Osteoblast (primary cell): ENCODE measurements around the gene WDR93. TPM values are rescaled to one million over a fixed set of nuclear protein-coding genes. Genes with fewer than 3 reads are reported as not detected.
A peak's percentile ranks its signal among the peaks of the same experiment; 100 is the strongest.
"Not testable (repeated sequence)": the region's sequence is repeated elsewhere in the genome, so short reads cannot be mapped to it uniquely, and the experiment has no call there.

ENCODE experiments used
- DNase-seq: peaks from one replicate; pipeline ENCODE4 v3.0.0; 2011; ENCODE audit warnings: low spot score, mixed read lengths; ENCODE audit not compliant: insufficient read length; ENCODE audit errors: missing footprints
- H2AFZ ChIP-seq: 2 replicates; pipeline ENCODE4 v1.6.0; 2011; ENCODE audit warnings: mild to moderate bottlenecking, low read length
- H3K27ac ChIP-seq: 2 replicates; pipeline ENCODE4 v1.5.1; 2011; ENCODE audit warnings: mild to moderate bottlenecking, low read depth, low read length, moderate library complexity
- H3K27me3 ChIP-seq: 2 replicates; pipeline ENCODE4 v1.6.0; 2012; ENCODE audit warnings: mild to moderate bottlenecking, control low read depth, inconsistent platforms, low read length, moderate library complexity; ENCODE audit not compliant: insufficient read depth
- H3K36me3 ChIP-seq: 2 replicates; pipeline ENCODE4 v1.5.1; 2011; ENCODE audit warnings: mild to moderate bottlenecking, low read length, control low read depth, moderate library complexity; ENCODE audit not compliant: insufficient read depth
- H3K4me1 ChIP-seq: 2 replicates; pipeline ENCODE4 v1.5.1; 2011; ENCODE audit warnings: mild to moderate bottlenecking, low read length, control low read depth, moderate library complexity; ENCODE audit not compliant: insufficient read depth
- H3K4me2 ChIP-seq: 2 replicates; pipeline ENCODE4 v1.6.0; 2011; ENCODE audit warnings: mild to moderate bottlenecking, low read length; ENCODE audit not compliant: insufficient read depth
- H3K4me3 ChIP-seq: fragments of 200-600 bp; sonication (generic); 3 replicates; pipeline ENCODE4 v1.5.1; 2012; ENCODE audit warnings: mild to moderate bottlenecking, low read length, inconsistent platforms; ENCODE audit not compliant: insufficient read depth
- H3K79me2 ChIP-seq: 2 replicates; pipeline ENCODE4 v1.6.0; 2012; ENCODE audit warnings: mild to moderate bottlenecking, low read length, control low read depth, inconsistent platforms; ENCODE audit not compliant: insufficient read depth
- H3K9me3 ChIP-seq: 2 replicates; pipeline ENCODE4 v1.5.1; 2011; ENCODE audit warnings: low read depth, low read length, control low read depth
- H4K20me1 ChIP-seq: 2 replicates; pipeline ENCODE4 v1.6.0; 2012; ENCODE audit warnings: mild to moderate bottlenecking, low read length, control low read depth; ENCODE audit not compliant: insufficient read depth
- CTCF ChIP-seq: IDR thresholded peaks from 2 replicates; pipeline ENCODE4 v1.5.1; 2011; ENCODE audit warnings: mild to moderate bottlenecking, low read depth, low read length, moderate library complexity; ENCODE audit errors: extremely low read depth
- total RNA-seq: library from RNA; depleted of rRNA; stranded (reverse); fragments of >200 nt; gene quantifications from 2 replicates; pipeline ENCODE4 v1.2.3, GENCODE V29; 2012

WDR93 gene
- total RNA-seq, 1 donor: 0.36 TPM

- TF ChIP-seq CTCF: no peak
- no peak overlapping the region for H3K27ac ChIP-seq
These were observed 95.1 kb downstream of the WDR93 start for GRCh38 chr15:89785774-89786140.

GRCh38 chr15:89787944-89788343 is 97.3 kb downstream of the WDR93 start:
- Histone ChIP-seq H3K27ac (no peak overlapping the region), H3K9me3 (no peaks in the 10 kb centered on the region), H3K36me3 (peaks cover 77% of the 10 kb centered on the region), H3K79me2 (peaks cover 6% of the 10 kb centered on the region), H3K27me3 (no peaks in the 10 kb centered on the region), H3K4me1 (peaks cover 4% of the 10 kb centered on the region), H4K20me1 (peaks cover 8% of the 10 kb centered on the region), H3K4me3 (no peak overlapping the region), H3K4me2 (no peak overlapping the region), H2AFZ (no peak overlapping the region)
- DNase-seq: no peak
- no peak for TF ChIP-seq CTCF

More at GRCh38 chr15:89785774-89786140, 95.1 kb downstream of the WDR93 start:
- H2AFZ ChIP-seq: no peak overlapping the region
- no peaks in the 10 kb centered on the region for H3K9me3 ChIP-seq
- peaks cover 6% of the 10 kb centered on the region for H3K79me2 ChIP-seq
- H3K36me3 ChIP-seq: peaks cover 57% of the 10 kb centered on the region
- H4K20me1 ChIP-seq: peaks cover 8% of the 10 kb centered on the region
- no peak overlapping the region for H3K4me2 ChIP-seq
- no peaks in the 10 kb centered on the region for H3K27me3 ChIP-seq
- no peak overlapping the region for H3K4me3 ChIP-seq
- no peak for DNase-seq
- H3K4me1 ChIP-seq: peaks cover 10% of the 10 kb centered on the region

DNA sequence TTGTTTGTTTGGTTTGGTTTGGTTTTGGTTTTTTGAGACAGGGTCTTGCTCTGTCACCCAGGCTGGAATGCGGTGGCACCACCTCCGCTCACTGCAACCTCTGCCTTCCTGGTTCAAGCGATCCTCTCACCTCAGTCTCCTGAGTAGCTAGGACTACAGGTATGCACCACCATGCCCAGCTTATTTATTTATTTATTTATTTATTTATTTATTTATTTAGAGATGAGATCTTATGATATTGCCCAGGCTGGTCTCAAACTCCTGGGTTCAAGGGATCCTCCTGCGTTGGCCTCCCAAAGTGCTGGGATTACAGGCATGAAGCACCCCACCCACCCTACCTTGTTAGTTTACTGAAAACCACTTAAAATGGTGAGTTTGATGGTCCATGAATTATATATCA is 98.0 kb downstream of the WDR93 start:
- not testable (repeated sequence) for H3K9me3 ChIP-seq, H3K27me3 ChIP-seq, H3K4me3 ChIP-seq, H3K27ac ChIP-seq, H3K4me2 ChIP-seq, H3K79me2 ChIP-seq, H2AFZ ChIP-seq, H3K4me1 ChIP-seq, H4K20me1 ChIP-seq, DNase-seq
- peaks cover 83% of the 10 kb centered on the region for H3K36me3 ChIP-seq

DNA sequence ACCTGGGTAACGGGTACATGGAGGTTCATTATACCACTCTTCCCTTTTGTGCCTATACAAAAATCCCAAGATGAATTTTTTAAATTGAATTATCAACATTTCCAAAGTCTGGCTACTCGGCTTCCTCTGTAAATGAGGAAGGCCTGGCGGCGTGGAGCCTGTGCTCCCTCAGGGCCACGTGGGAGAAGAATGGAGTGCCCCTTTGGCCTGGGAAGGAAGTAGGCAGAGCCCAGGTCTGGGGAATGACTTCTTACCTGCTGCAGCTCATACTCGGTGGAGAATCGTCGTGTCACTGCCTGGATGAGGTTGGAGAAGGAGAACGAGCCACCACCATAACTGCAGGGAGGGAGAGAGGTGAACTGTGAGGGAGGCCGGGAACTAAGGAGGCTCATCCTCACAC is 99.6 kb downstream of the WDR93 start:
- no peak overlapping the region for H3K4me3 ChIP-seq
- H3K79me2 ChIP-seq: peaks cover 8% of the 10 kb centered on the region
- H3K27ac ChIP-seq: no peak overlapping the region
- H3K27me3 ChIP-seq: no peaks in the 10 kb centered on the region
- H3K4me1 ChIP-seq: peaks cover 10% of the 10 kb centered on the region
- TF ChIP-seq CTCF: no peak
- no peaks in the 10 kb centered on the region for H3K9me3 ChIP-seq
- H4K20me1 ChIP-seq: peaks cover 9% of the 10 kb centered on the region
- peaks cover 88% of the 10 kb centered on the region for H3K36me3 ChIP-seq
- no peak overlapping the region for H3K4me2 ChIP-seq
- peak; percentile 11 for DNase-seq
- no peak overlapping the region for H2AFZ ChIP-seq
